Adrenal gland (tissue), 19 donors: ENCODE measurements around the gene TUBB4A. TPM values are rescaled to one million over a fixed set of nuclear protein-coding genes. Genes with fewer than 3 reads are reported as not detected.
A peak's percentile ranks its signal among the peaks of the same experiment; 100 is the strongest.
"Not testable (repeated sequence)": the region's sequence is repeated elsewhere in the genome, so short reads cannot be mapped to it uniquely, and the experiment has no call there.

Experiments
- DNase-seq, 7 donors: peaks; one replicate each; pipeline ENCODE4 v3.0.0-alpha.2; 2019 to 2020
- H3K27ac ChIP-seq, 5 donors: fragments of 200-600 bp; sonication (generic) in 4 of 5; 1 replicate in 3 of 5; 2 replicates in 2 of 5; pipeline versions ENCODE4 v1.5.1 to v1.8.0; 2016 to 2020; ENCODE audit warnings: mild to moderate bottlenecking in 1 of 5
- H3K27me3 ChIP-seq: fragments of 200-600 bp; 2 replicates; pipeline ENCODE4 v1.8.0; 2021
- H3K36me3 ChIP-seq, 2 donors: fragments of 200-600 bp; replicated peaks in 1 of 2; 1 replicate in 1 of 2; 2 replicates in 1 of 2; pipeline versions ENCODE4 v1.5.1 to v1.8.0; 2018 to 2022
- H3K4me1 ChIP-seq, 2 donors: fragments of 200-600 bp; replicated peaks in 1 of 2; 1 replicate in 1 of 2; 2 replicates in 1 of 2; pipeline versions ENCODE4 v1.5.1 to v1.8.0; 2018 to 2021
- H3K4me3 ChIP-seq, 4 donors: fragments of 200-600 bp; sonication (generic) in 3 of 4; one replicate each; pipeline ENCODE4 v1.5.1; 2016 to 2018
- H3K9me3 ChIP-seq, 3 donors: fragments of 200-600 bp; sonication (generic) in 1 of 3; replicated peaks in 1 of 3; 1 replicate in 2 of 3; 2 replicates in 1 of 3; pipeline versions ENCODE4 v1.5.1 to v1.8.0; 2016 to 2021
- CTCF ChIP-seq, 6 experiments: fragments of 450-650 bp in 4 of 6; fragments of 200-600 bp in 2 of 6; sonication (generic) in 1 of 6; IDR thresholded peaks; 1 replicate in 5 of 6; 2 replicates in 1 of 6; pipeline versions ENCODE4 v1.5.1 to v1.8.0; 2016 to 2021; ENCODE audit warnings: antibody characterized with exemption in 6 of 6, mild to moderate bottlenecking in 2 of 6, moderate library complexity in 1 of 6
- POLR2A ChIP-seq, 2 donors: fragments of 450-650 bp; IDR thresholded peaks; one replicate each; pipeline ENCODE4 v1.6.1; 2017; ENCODE audit warnings: antibody characterized with exemption in 2 of 2, mild to moderate bottlenecking in 2 of 2, moderate library complexity in 1 of 2
- WGBS, 4 donors: extraction: QIAGEN DNeasy Blood & Tissue Kit in 2 of 4; methylation state at CpG; one replicate each; pipeline versions ENCODE4 v1.1.5 to v1.1.7; 2013 to 2017; 5-methylcytosine and 5-hydroxymethylcytosine counted together
- intact Hi-C, 2 donors: fragments of 100-400 bp; cut with DNase I; formaldehyde crosslinking; loops; one replicate each; pipeline versions ENCODE4 v1.14.1 to v1.15.0; 2022 to 2023
- long read RNA-seq, 10 donors: library from polyadenylated mRNA in 3 of 10; unstranded in 2 of 10; stranded (forward) in 1 of 10; transcript quantifications; one replicate each; pipeline ENCODE4 v2.0.0 and lab custom pipeline, GENCODE V29; 2021 to 2026
- polyA plus RNA-seq, 3 donors: library from polyadenylated mRNA; stranded (reverse); fragments of 200-250 nt in 2 of 3; fragments of 350-450 nt in 1 of 3; fragmentation: Illumina TruSeq in 1 of 3; extraction: RNeasy Lipid Tissue Mini Kit (QIAGEN cat#74804) in 1 of 3; gene quantifications; one replicate each; pipeline ENCODE4 v1.2.3, GENCODE V29; 2013 to 2014
- total RNA-seq, 9 donors: library from RNA; depleted of rRNA in 4 of 9; stranded (reverse); fragments of >200 nt in 4 of 9; fragments of 120-200 nt in 1 of 9; fragmentation: NEBNext Ultra II Directional in 1 of 9; extraction: Animal tissue kit (Norgen Biotek cat#: 25700) in 1 of 9; gene quantifications; one replicate each; pipeline versions ENCODE4 v1.1.0 to v1.2.4, GENCODE V29; 2013 to 2023
- donor health status: healthy with polysubstance abuse.
- donor health status: Bipolar disorder and iron deficiency.
- donor health status: DM: yes; HTN: yes; CAD: no.
- donor health status: DM: no; HTN: no; CAD: no.
- donor health status: DM: no; HTN: no; CAD: no.
- donor health status: DM: yes; HTN: yes; CAD: no.

TUBB4A gene
- total RNA-seq (100 to 1,000 TPM in 6 of 9 donors, 10 to 100 TPM in 3; 60.1 to 752 (median 166) TPM), polyA plus RNA-seq (100 to 1,000 TPM in 1 of 3 donors, 10 to 100 TPM in 2; 50.4 to 560 (median 63.1) TPM)
- long read RNA-seq, donor 1, transcript TUBB4A-206 (3 exons, 545 nt) = minor isoform, 7 of 181 reads
- long read RNA-seq, donor 1, transcript TUBB4A-201 (4 exons, 2,552 nt) = major isoform, 162 of 181 reads
- long read RNA-seq, donor 1, partial matches to known transcripts = 8 of 181 reads
- long read RNA-seq, donor 1, other reads (novel, unspliced or antisense) = 0 of 181 reads
- long read RNA-seq, donor 2, transcript TUBB4A-201 (4 exons, 2,552 nt) = major isoform, 135 of 152 reads
- long read RNA-seq, donor 2, partial matches to known transcripts = 5 of 152 reads
- long read RNA-seq, donor 2, other reads (novel, unspliced or antisense) = 5 of 152 reads
- long read RNA-seq, donor 3, transcript TUBB4A-201 (4 exons, 2,552 nt) = major isoform, 92 of 95 reads
- long read RNA-seq, donor 3, partial matches to known transcripts = 0 of 95 reads
- long read RNA-seq, donor 3, other reads (novel, unspliced or antisense) = 0 of 95 reads
- long read RNA-seq, donor 4, transcript TUBB4A-201 (4 exons, 2,552 nt) = major isoform, 22 of 27 reads
- long read RNA-seq, donor 4, partial matches to known transcripts = 0 of 27 reads
- long read RNA-seq, donor 4, other reads (novel, unspliced or antisense) = 4 of 27 reads
- long read RNA-seq, donor 5, transcript TUBB4A-201 (4 exons, 2,552 nt) = major isoform, 124 of 160 reads
- long read RNA-seq, donor 5, partial matches to known transcripts = 0 of 160 reads
- long read RNA-seq, donor 5, other reads (novel, unspliced or antisense) = 32 of 160 reads
- long read RNA-seq, donor 6, transcript TUBB4A-201 (4 exons, 2,552 nt) = major isoform, 6 of 10 reads
- long read RNA-seq, donor 6, partial matches to known transcripts = 0 of 10 reads
- long read RNA-seq, donor 6, other reads (novel, unspliced or antisense) = 3 of 10 reads
- long read RNA-seq, donor 7, transcript TUBB4A-201 (4 exons, 2,552 nt) = major isoform, 122 of 137 reads
- long read RNA-seq, donor 7, transcript TUBB4A-206 (3 exons, 545 nt) = minor isoform, 5 of 137 reads
- long read RNA-seq, donor 7, partial matches to known transcripts = 7 of 137 reads
- long read RNA-seq, donor 7, other reads (novel, unspliced or antisense) = 0 of 137 reads
- long read RNA-seq, donor 8, transcript TUBB4A-206 (3 exons, 545 nt) = minor isoform, 5 of 259 reads
- long read RNA-seq, donor 8, transcript TUBB4A-201 (4 exons, 2,552 nt) = major isoform, 241 of 259 reads
- long read RNA-seq, donor 8, partial matches to known transcripts = 11 of 259 reads
- long read RNA-seq, donor 8, other reads (novel, unspliced or antisense) = 0 of 259 reads
- long read RNA-seq, donor 9, transcript TUBB4A-201 (4 exons, 2,552 nt) = major isoform, 94 of 104 reads
- long read RNA-seq, donor 9, partial matches to known transcripts = 6 of 104 reads
- long read RNA-seq, donor 9, other reads (novel, unspliced or antisense) = 0 of 104 reads
- long read RNA-seq, donor 10, transcript TUBB4A-201 (4 exons, 2,552 nt) = major isoform, 164 of 185 reads
- long read RNA-seq, donor 10, transcript TUBB4A-206 (3 exons, 545 nt) = minor isoform, 10 of 185 reads
- long read RNA-seq, donor 10, partial matches to known transcripts = 9 of 185 reads
- long read RNA-seq, donor 10, other reads (novel, unspliced or antisense) = 0 of 185 reads

- TF ChIP-seq CTCF (IDR thresholded peaks at IDR 0.05) = peak in 2 of 6 experiments; percentile 5 to 40
- peak; percentile 65 to 73 for TF ChIP-seq POLR2A (IDR thresholded peaks at IDR 0.05)
- H3K36me3 ChIP-seq = no peaks in the 10 kb centered on the region
- WGBS, 4 donors = 1 to 3% (median 1%) methylated on average over 8 to 71 of the region's 71 CpGs
- intact Hi-C loops = no loop called here
- peak in 6 of 7 donors; percentile 45 to 72 (median 69) for DNase-seq
- H3K4me1 ChIP-seq = peaks cover 17 to 41% of the 10 kb centered on the region in 2 donors
- H3K4me3 ChIP-seq = peak within 1 kb of the TSS in 3 of 4 donors; percentile 22 to 62 (median 59)
- H3K27ac ChIP-seq = peak within 1 kb of the TSS; percentile 39 to 79 (median 74)
- H3K9me3 ChIP-seq = no peaks in the 10 kb centered on the region
- H3K27me3 ChIP-seq = no peaks in the 10 kb centered on the region
Observed at GRCh38 chr19:6501740-6502648, at the start of gene TUBB4A. Gene TUBB4A (minus strand): TSS chr19:6502309. CDS start chr19:6502212, 97 bp downstream.

GRCh38 chr19:6551091-6551490 lies 49.0 kb upstream of the TUBB4A start:
- Histone ChIP-seq H3K36me3 (no peaks in the 10 kb centered on the region), H3K27ac (no peak overlapping the region), H3K27me3 (peaks cover 13% of the 10 kb centered on the region), H3K9me3 (no peaks in the 10 kb centered on the region), H3K4me3 (no peak overlapping the region), H3K4me1 (no peaks in the 10 kb centered on the region)
- intact Hi-C loops = no loop called here
- 60 to 87% (median 78%) methylated on average over 1 to 3 of the region's 3 CpGs for WGBS, 4 donors
- no peak for DNase-seq
- TF ChIP-seq CTCF (IDR thresholded peaks at IDR 0.05) (no peak), POLR2A (IDR thresholded peaks at IDR 0.05) (no peak)

GRCh38 chr19:6550679-6551078 lies 48.6 kb upstream of the TUBB4A start:
- H3K4me1 ChIP-seq, DNase-seq, H3K36me3 ChIP-seq, intact Hi-C loops, H3K27ac ChIP-seq, H3K9me3 ChIP-seq, H3K4me3 ChIP-seq: not testable (repeated sequence)
- H3K27me3 ChIP-seq = peaks cover 10% of the 10 kb centered on the region
- WGBS, 4 donors = 74 to 77% (median 76%) methylated on average over 6 of the region's 6 CpGs
